GM19463 (cell line): ENCODE measurements around the gene NALCN.

Experiments
- ATAC-seq: cut with Tn5 transposase; IDR thresholded peaks from one replicate; pipeline ENCODE4 v1.9.1; 2021; ENCODE audit warnings: mild to moderate bottlenecking, moderate library complexity; ENCODE audit not compliant: unreplicated experiment

Gene NALCN

DNA sequence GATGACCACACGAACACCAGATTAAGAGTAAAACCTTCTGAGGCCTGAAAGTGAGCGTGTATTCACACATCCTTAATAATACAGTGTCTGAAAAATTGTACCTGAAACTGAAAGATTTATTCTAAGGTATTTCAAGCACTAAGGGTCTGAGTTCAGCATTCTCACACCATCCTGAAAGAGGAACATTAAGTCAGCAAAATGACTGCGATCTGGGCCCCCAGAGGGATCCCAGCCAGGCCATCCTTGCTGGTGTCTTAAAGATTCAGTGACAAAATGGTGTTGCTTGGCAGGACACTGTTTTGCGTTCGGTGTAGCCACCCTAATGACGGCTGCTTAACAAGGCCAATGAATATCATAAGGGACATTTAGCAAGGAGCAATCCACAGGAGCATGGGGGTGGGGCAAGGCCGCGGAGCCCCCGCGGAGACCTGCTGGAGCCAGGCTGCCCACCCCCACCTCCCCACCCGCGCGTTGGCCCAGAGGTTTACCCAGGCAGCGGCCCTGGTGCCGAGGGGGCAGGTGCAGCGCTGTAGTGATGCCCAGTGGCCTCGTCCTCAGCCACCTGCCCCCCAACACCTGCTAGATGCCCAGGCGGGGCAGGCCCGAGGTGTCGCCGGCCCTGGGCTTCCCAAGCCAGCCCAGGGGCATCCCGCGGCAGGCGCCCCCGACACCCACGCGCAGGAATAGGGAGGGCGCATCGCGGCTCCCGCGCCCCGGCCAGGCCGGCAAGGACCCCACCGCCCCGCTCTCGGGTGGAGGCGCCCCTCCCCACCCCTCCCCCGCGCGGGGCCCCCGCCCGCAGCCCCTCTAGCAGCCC, 742 bp downstream of the NALCN start:
- no peak for ATAC-seq

DNA sequence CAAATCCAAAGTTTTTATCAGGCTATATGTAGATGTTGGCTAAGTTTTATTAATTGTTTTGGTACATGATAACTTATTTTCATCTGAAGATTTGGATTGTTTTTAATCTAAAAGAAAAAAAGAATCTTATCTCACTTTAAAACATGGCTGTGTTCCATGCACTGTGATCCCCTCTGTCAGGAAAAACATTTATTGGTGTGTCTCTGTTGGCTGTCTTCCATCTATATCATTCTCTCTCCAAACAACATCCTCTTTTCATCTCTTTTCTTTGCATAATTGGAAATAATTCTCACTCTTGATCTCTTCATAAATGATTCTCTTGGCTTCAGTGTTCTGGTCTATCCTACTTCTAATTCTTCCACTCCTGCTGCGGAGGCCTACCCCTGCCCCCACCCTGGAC, 4.2 kb downstream of the NALCN start:
- no peak for ATAC-seq

- ATAC-seq = no peak
Observed at GRCh38 chr13:101408992-101409656, 7.2 kb downstream of the NALCN start.

DNA sequence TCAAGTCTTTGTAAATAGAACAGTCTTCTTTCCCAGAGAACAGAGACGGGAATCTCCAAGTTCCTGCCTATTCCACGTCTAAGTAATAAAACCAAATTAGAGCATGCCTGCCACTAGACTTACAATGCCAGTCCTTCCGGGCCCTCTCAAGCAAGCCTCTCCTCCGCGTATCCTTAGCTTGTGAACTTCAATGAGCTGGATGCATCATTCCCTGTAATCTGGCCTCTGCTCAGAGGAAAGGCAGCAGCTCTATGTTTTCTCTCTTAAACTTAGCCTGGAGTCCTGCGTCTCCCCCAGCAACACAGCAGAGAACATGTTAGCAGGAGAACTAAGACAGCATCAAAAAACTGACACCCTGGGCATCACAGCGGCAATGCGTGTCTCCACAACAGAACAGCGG, 8.2 kb downstream of the NALCN start:
- ATAC-seq = no peak

- ATAC-seq = no peak
Observed at GRCh38 chr13:101406791-101407190, 9.5 kb downstream of the NALCN start.

GRCh38 chr13:101401196-101401595, 15.1 kb downstream of the NALCN start:
- ATAC-seq = no peak

DNA sequence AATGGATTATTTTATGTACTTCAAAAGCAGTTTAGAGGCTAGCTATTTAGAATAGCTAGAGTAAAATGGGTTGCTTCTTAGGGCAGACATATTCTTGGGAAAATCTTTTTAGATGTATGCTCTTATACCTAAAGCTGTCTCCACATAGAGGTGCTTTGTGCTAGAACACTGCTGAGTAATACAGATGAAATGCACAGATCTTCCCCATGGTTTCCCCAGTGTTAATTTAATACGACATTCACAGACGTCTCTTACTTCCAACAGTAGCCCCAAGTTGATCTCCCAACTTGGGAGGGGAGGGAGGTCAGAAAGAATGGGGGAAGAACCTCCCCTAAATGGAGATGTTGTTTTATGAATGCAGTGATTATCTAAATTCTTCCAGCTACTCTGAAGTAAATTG, 16.9 kb downstream of the NALCN start:
- ATAC-seq = no peak

DNA sequence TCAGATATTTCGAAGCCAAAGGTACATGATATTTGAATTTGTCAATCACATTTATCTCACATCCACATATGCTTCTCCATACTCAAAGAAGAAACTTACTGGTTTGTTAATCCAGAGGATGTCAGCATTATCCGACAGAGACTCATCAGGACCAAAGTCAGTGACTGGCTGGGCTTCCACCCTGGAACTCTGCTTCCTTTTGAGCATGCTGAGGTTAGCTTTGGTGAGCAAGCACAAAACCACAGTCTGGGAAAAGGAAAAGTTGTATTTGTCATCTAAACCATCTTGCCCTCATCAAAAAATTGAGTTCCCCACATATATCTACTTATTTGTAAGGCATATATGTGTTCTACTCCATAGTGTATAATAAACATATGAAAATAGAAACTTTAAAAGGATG, 17.4 kb downstream of the NALCN start:
- ATAC-seq = no peak

DNA sequence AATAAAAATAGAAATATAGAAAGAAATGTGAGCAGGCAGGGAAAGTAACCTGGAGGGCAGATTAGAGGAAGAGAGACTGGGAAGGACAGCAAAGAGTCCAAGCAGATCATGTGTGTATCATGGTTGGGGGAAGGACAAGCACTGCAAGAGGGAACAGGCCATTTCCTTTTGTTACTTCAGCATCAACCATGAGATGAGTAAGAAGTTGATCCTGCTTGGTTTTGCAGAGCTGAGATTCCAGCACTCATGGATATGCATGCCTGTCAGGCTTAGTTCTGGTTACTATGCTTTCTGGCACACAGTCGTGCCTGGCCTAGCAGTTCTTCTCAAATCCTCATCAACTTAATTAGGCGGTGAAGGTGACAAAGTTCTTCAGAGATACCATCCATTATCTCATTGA, 18.1 kb downstream of the NALCN start:
- ATAC-seq = no peak

DNA sequence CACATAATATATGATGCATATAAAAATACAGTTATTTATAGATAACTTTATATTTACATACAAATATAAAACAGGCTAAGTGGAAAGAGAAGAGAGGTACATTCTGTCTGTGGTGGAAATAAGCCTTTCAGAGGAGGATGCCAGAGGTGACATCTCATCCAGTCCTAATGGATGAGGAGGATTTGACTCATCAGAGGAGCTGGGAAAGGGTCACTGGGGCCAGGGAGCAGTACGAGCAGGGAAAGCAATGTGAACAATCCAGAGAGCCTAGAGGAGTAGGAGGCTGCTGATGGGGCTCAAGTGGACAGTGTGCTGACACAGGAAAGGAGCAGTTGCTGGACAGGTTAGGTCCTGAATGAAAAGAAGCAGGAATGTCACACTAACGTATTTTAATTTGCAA, 18.6 kb downstream of the NALCN start:
- ATAC-seq = no peak

- no peak for ATAC-seq
Observed at GRCh38 chr13:101394605-101395004, 21.7 kb downstream of the NALCN start.

- ATAC-seq = no peak
Observed at GRCh38 chr13:101393140-101393539, 23.2 kb downstream of the NALCN start.

GRCh38 chr13:101390461-101390860, 25.8 kb downstream of the NALCN start:
- no peak for ATAC-seq

DNA sequence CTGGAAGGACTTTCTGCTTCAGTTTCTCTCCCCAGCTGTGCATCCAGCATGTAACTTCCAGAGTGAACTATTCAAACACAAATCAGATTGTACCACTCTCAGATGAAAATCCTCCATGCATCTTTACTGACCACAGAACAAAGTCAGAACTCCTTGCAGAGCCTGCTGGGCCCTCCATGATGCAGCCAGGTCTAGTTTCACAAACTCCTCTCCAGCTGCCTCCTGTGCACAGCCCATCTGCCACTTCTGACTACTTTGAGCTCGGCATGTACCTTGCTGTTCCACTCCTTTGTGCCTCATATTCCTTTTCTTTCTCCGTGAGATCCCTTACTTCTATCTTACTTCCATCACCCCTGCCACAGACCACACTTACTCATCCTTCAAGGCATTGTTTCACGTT, 31.4 kb downstream of the NALCN start:
- no peak for ATAC-seq

GRCh38 chr13:101383595-101383994, 32.7 kb downstream of the NALCN start:
- no peak for ATAC-seq

DNA sequence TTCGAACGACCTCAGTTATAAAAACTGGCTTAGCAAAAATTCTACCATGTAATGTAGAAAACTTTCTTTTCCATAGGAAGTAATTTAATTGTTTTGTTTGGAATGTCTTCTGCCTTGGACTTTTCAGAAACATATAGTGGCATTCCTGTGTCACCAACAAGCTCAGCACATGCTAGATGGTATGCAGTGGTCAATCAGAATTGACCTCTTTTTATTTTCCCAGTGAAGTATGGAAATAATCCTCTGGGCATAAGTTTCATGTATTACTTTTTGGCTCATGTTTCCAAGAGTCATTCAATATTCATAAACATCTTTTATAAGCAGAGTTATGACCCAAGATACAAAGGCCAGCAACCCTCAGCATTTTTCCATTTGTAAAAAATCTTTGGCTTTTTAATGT, 33.6 kb downstream of the NALCN start:
- no peak for ATAC-seq

GRCh38 chr13:101382086-101382485, 34.2 kb downstream of the NALCN start:
- no peak for ATAC-seq

DNA sequence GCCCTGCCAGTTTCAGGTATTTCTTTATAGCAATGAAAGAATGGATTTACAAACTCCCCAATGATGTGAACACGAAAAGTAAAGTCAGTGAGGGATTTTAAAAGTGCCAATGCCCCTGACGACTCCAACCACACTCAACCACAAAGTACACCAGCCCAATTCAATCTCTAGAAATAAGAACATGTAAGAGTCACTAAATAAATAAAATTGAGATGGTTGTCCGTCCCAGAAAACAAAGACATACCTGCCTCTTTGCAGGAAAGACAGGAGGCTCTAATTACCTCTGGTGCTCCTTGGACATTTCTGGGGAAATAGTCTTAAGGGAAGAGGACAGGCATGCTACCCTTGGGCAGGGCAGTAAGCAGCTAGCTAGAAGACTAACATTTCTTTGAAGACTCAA, 55.8 kb downstream of the NALCN start:
- ATAC-seq = no peak

DNA sequence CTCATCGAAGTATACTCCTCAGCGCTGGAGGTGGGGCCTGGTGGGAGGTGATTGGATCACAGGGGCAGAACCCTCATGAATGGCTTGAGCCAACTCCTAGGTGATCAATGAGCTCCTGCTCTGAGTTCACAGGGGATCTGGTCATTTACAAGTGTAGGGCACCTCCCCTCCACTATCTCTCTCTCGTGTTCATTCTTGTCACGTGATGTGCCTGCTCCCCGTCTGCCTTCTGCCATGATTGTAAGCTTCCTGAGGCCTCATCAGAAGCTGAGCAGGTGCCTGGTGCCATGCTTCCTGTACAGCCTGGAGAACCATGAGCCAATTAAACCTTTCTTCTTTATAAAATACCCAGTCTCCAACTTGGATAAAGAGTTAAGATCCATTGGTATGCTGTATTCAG, 61.4 kb downstream of the NALCN start:
- ATAC-seq = no peak

DNA sequence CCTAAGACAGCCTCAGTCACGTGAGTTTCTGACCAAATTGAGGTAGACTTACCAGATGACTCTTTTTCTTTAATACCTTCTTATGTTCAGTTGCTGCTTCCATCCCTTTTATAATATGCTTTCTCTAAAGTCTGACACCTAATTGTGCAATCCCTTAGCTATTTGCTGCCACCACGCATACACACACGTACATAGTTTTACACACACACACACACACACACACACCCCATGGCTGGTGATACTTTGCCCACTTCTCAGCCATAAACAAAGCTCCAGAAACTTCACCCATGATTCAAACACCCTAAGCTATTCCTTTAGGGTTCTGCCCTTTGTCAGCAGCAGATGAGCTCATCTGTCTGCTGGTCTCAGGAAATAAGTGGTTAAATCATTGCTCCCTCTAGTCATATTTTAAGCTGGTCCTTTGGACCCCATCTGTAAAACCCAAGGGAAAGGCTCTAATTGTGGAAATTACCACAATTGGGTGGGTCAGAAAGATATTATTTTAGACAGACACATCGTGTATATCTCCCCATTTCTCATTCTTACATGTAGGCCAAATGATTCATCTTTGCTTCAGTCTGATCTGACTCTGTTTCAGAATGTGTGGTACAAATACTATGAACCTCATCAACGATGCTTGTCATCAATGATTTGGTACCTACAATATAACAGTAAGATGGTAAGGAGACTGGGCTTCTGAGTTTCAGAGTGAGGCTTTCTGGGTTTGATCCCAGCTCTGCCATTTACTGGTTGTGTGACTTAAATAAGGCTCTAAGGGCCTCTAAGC, 69.2 kb downstream of the NALCN start:
- no peak for ATAC-seq

DNA sequence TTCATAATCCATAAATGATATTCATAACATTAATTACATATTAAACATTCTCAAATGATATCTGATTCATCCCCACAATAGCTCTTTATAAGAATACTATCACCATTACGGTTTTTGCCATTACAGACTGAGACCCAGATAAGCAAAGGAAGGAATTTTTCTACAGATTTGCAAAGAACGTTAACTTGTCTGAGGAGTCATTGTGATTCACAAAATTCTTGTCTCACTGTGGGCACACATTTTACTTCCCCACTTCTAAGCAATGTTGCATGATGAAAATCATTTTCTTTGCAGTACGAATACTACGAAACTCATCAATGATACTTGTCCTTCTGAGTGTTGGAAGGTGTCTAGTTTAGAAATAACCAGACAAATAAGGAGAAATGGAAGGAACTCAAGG, 70.1 kb downstream of the NALCN start:
- ATAC-seq = no peak
